A673 (cell line): ENCODE data around the gene ARHGEF7. TPM values are rescaled to one million over a fixed set of nuclear protein-coding genes. Genes with fewer than 3 reads are reported as not detected.

ENCODE experiments used
- BruUV-seq: library from RNA; stranded (reverse); fragments of 400-500 nt; replicated peaks from 2 replicates; lab custom pipeline; 2021; lab: Mats Ljungman, UMichigan
- CTCF ChIA-PET: fragments of 300-600 bp; sonication (Branson Sonifier 250); formaldehyde crosslinking; loops from one replicate; lab custom pipeline; 2022; ENCODE audit warnings: antibody characterized with exemption; lab: Charles Lee
- POLR2A ChIA-PET: fragments of 300-600 bp; sonication (Branson Sonifier 250); formaldehyde crosslinking; loops from one replicate; lab custom pipeline; 2022; ENCODE audit warnings: antibody characterized with exemption; ENCODE audit not compliant: low non-redundant PET; lab: Charles Lee
- DNase-seq: peaks from one replicate; pipeline ENCODE4 v3.0.0-alpha.2; 2015; ENCODE audit warnings: low spot score
- H3K27ac ChIP-seq: fragments of 200-600 bp; sonication (generic); 2 replicates; pipeline ENCODE4 v1.5.1; 2016; ENCODE audit warnings: mixed run types, low read depth, mild to moderate bottlenecking, mixed read lengths, antibody characterized with exemption, low read length; ENCODE audit not compliant: poor library complexity, severe bottlenecking
- H3K27me3 ChIP-seq: fragments of 200-600 bp; sonication (generic); replicated peaks from 2 replicates; pipeline ENCODE4 v1.6.1; 2017; ENCODE audit warnings: mixed run types, low read depth, mild to moderate bottlenecking, mixed read lengths, antibody characterized with exemption, low read length; ENCODE audit not compliant: insufficient read depth, poor library complexity
- H3K36me3 ChIP-seq: fragments of 200-600 bp; sonication (generic); 2 replicates; pipeline ENCODE4 v1.6.1; 2016; ENCODE audit warnings: mixed run types, mild to moderate bottlenecking, mixed read lengths, antibody characterized with exemption, low read length; ENCODE audit not compliant: insufficient read depth, poor library complexity, severe bottlenecking
- H3K4me1 ChIP-seq: fragments of 200-600 bp; sonication (generic); 2 replicates; pipeline ENCODE4 v1.6.1; 2017; ENCODE audit warnings: mixed run types, mild to moderate bottlenecking, mixed read lengths, antibody characterized with exemption, low read length; ENCODE audit not compliant: insufficient read depth, poor library complexity, severe bottlenecking
- H3K4me3 ChIP-seq: fragments of 200-600 bp; sonication (generic); 2 replicates; pipeline ENCODE4 v1.5.1; 2016; ENCODE audit warnings: low read depth, mixed run types, mild to moderate bottlenecking, mixed read lengths, low read length; ENCODE audit not compliant: poor library complexity, severe bottlenecking
- H3K9me3 ChIP-seq: fragments of 200-600 bp; sonication (generic); 2 replicates; pipeline ENCODE4 v1.6.1; 2016; ENCODE audit warnings: mixed run types, low read depth, mild to moderate bottlenecking, mixed read lengths, antibody characterized with exemption, low read length; ENCODE audit not compliant: poor library complexity, severe bottlenecking
- EZH2 ChIP-seq: fragments of 200-600 bp; sonication (generic); IDR thresholded peaks from 2 replicates; pipeline ENCODE4 v1.6.1; 2017; ENCODE audit warnings: borderline replicate concordance, low read depth, mild to moderate bottlenecking, mixed read lengths, antibody characterized with exemption, low read length; ENCODE audit not compliant: poor library complexity, severe bottlenecking
- intact Hi-C: fragments of 100-400 bp; cut with micrococcal nuclease; formaldehyde crosslinking; loops from one replicate; pipeline ENCODE4 v1.10.0; 2022; ENCODE audit not compliant: unreplicated experiment
- total RNA-seq: library from RNA; stranded (reverse); gene quantifications from 2 replicates; pipeline ENCODE4 v1.2.3, GENCODE V29; 2021
- TF ChIP-seq, protein P1 (sequence below): fragments of 300-800, 200-600 bp; sonication (generic); conservative IDR thresholded peaks from 2 replicates; pipeline ENCODE4 v1.5.1; 2017; ENCODE audit warnings: low read depth, mild to moderate bottlenecking, antibody characterized with exemption, low read length, moderate library complexity, mixed read lengths

Gene ARHGEF7
- total RNA-seq, 1 experiment from 2014 or later, result 39.9 TPM

DNA sequence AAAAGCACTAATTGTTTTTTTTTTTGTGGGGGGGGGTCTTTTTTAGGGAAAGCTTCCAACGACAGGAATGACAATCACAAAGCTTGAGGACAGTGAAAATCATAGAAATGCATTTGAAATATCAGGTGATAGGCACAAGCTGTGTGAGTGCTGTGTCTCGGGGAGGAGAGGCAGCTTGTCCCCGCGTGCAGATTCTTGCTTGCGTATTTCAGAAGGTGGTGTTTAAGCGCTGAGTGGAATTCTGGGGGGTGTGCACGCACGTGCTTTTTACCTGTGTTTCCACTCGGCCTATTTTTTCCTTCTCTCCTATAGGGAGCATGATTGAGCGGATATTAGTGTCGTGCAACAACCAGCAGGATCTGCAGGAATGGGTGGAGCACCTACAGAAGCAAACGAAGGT is 165.1 kb downstream of the ARHGEF7 start:
- ChIA-PET CTCF (no interaction called here), POLR2A (interaction anchor here (0.7 kb wide), 1 partner anchor 21 kb away, joined by 12 read pairs; no protein-coding TSS in a partner anchor)
- no peak for DNase-seq
- Histone ChIP-seq H3K9me3 (no peaks in the 10 kb centered on the region), H3K4me3 (no peak overlapping the region), H3K4me1 (no peaks in the 10 kb centered on the region), H3K27me3 (no peaks in the 10 kb centered on the region), H3K36me3 (peaks cover 23% of the 10 kb centered on the region), H3K27ac (no peak overlapping the region)
- intact Hi-C loops, result no loop called here
- TF ChIP-seq, protein P1, sequence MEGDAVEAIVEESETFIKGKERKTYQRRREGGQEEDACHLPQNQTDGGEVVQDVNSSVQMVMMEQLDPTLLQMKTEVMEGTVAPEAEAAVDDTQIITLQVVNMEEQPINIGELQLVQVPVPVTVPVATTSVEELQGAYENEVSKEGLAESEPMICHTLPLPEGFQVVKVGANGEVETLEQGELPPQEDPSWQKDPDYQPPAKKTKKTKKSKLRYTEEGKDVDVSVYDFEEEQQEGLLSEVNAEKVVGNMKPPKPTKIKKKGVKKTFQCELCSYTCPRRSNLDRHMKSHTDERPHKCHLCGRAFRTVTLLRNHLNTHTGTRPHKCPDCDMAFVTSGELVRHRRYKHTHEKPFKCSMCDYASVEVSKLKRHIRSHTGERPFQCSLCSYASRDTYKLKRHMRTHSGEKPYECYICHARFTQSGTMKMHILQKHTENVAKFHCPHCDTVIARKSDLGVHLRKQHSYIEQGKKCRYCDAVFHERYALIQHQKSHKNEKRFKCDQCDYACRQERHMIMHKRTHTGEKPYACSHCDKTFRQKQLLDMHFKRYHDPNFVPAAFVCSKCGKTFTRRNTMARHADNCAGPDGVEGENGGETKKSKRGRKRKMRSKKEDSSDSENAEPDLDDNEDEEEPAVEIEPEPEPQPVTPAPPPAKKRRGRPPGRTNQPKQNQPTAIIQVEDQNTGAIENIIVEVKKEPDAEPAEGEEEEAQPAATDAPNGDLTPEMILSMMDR, result no peak
- TF ChIP-seq EZH2, result no peak
- no TSS peak for BruUV-seq

- H3K36me3 ChIP-seq, result peaks cover 16% of the 10 kb centered on the region
- POLR2A ChIA-PET, result interaction anchor here (0.6 kb wide), 1 partner anchor 1792 kb away, joined by 3 read pairs; no protein-coding TSS in a partner anchor
- BruUV-seq, result no TSS peak
Measured at GRCh38 chr13:111280681-111281585, 165.8 kb downstream of the ARHGEF7 start.

DNA sequence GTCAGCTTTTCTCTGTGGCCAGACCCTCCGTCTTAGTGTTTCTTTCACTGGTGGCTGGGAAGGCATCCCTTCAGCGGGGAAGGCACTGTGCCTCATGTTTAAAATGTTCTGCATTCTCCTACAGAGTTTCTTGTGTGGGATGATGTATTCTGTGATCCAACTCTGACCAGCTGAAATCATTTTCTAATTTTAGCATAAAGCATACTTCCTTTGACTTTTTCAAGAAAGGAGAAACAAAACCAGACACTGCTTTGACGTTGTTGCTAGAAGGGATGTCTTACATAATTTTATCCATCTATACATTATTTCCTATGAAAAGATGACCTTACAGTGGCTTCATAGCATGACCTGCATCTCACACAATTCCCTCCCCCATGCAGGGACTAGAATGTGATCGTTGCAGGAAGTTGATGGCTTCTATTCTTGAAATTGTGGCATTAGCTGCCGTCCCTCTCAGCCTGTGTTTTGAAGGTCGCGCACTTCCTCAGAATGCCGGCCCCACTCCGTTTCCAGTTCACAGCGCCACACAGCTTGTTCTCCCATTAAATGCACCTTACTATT is 166.7 kb downstream of the ARHGEF7 start:
- intact Hi-C loops, result no loop called here
- no peak for DNase-seq
- no TSS peak for BruUV-seq
- H3K4me1 ChIP-seq, result no peaks in the 10 kb centered on the region
- no peaks in the 10 kb centered on the region for H3K9me3 ChIP-seq
- peaks cover 14% of the 10 kb centered on the region for H3K36me3 ChIP-seq
- CTCF ChIA-PET, result no interaction called here
- H3K27me3 ChIP-seq, result no peaks in the 10 kb centered on the region
- no peak overlapping the region for H3K4me3 ChIP-seq
- no peak overlapping the region for H3K27ac ChIP-seq
- POLR2A ChIA-PET, result no interaction called here
- TF ChIP-seq, protein P1, result no peak
- TF ChIP-seq EZH2, result no peak

More at GRCh38 chr13:111280681-111281585, 165.8 kb downstream of the ARHGEF7 start:
- TF ChIP-seq, protein P1, result no peak
- no peak for TF ChIP-seq EZH2
- Histone ChIP-seq H3K9me3 (no peaks in the 10 kb centered on the region), H3K4me3 (no peak overlapping the region), H3K27ac (no peak overlapping the region), H3K4me1 (no peaks in the 10 kb centered on the region), H3K27me3 (no peaks in the 10 kb centered on the region)
- intact Hi-C loops, result no loop called here
- no peak for DNase-seq
- CTCF ChIA-PET, result no interaction called here
